A549 (cell line): Measurements from ENCODE around the gene KCNAB1. TPM values are rescaled to one million over a fixed set of nuclear protein-coding genes. Genes with fewer than 3 reads are reported as not detected.

Experiments
- ATAC-seq, 2 experiments: fragments of 200-7000 bp in 1 of 2; fragments of >200 bp in 1 of 2; cut with Nextera tagmentation in 1 of 2; cut with Tn5 transposase in 1 of 2; 3 replicates each; pipeline versions ENCODE4 v1.8.0 to v1.9.1; 2018 to 2020; ENCODE audit warnings: mild to moderate bottlenecking in 1 of 2, moderate library complexity in 1 of 2
- CTCF ChIA-PET: fragments of 300-600 bp; sonication (Branson Sonifier 250); formaldehyde crosslinking; extraction: SDS; loops from one replicate; lab custom pipeline; 2021; ENCODE audit warnings: antibody characterized with exemption, inconsistent platforms; lab: Yijun Ruan, JAX
- POLR2A ChIA-PET: fragments of 350-600 bp; formaldehyde crosslinking; extraction: SDS; loops from one replicate; lab custom pipeline; 2021; ENCODE audit warnings: antibody characterized with exemption, inconsistent platforms; lab: Yijun Ruan, JAX
- DNase-seq, 2 experiments: peaks; one replicate each; pipeline versions ENCODE4 v3.0.0 to v3.0.0-alpha.2; 2011 to 2016; ENCODE audit warnings: low read depth in 1 of 2, low spot score in 1 of 2
- FAIRE-seq: peaks from 2 replicates; lab custom pipeline; 2011; peaks lifted over from hg19 to GRCh38; lab: Jason Lieb, UNC
- H3K27ac ChIP-seq, 2 experiments: fragments of >200 bp; sonication (Bioruptor Twin); formaldehyde crosslinking; 3 replicates each; pipeline ENCODE4 v1.5.1; 2016 to 2017
- H3K4me1 ChIP-seq: fragments of >200 bp; sonication (Bioruptor Twin); formaldehyde crosslinking; 3 replicates; pipeline ENCODE4 v1.6.1; 2016
- H3K4me2 ChIP-seq: fragments of >200 bp; sonication (Bioruptor Twin); formaldehyde crosslinking; 3 replicates; pipeline ENCODE4 v1.6.1; 2016
- H3K4me3 ChIP-seq: fragments of >200 bp; sonication (Bioruptor Twin); formaldehyde crosslinking; 3 replicates; pipeline ENCODE4 v1.5.1; 2016
- H3K9me3 ChIP-seq: fragments of >200 bp; sonication (Bioruptor Twin); formaldehyde crosslinking; 3 replicates; pipeline ENCODE4 v1.6.1; 2016
- EHF ChIP-seq: fragments of 250-450 bp; sonication (Bioruptor Pico); IDR thresholded peaks from 2 replicates; pipeline ENCODE4 v1.5.0; 2020; ENCODE audit warnings: mild to moderate bottlenecking
- EHMT2 ChIP-seq: fragments of 200-600 bp; sonication (generic); IDR thresholded peaks from 2 replicates; pipeline ENCODE4 v1.6.1; 2016; ENCODE audit warnings: antibody characterized with exemption, low read depth, mild to moderate bottlenecking, moderate library complexity
- EP300 ChIP-seq, 2 experiments: fragments of >200 bp; sonication (Bioruptor Twin); formaldehyde crosslinking; IDR thresholded peaks; 2 replicates in 1 of 2; 3 replicates in 1 of 2; pipeline ENCODE4 v1.6.1; 2016 to 2017
- FOSB ChIP-seq: fragments of 250-450 bp; sonication (Bioruptor Pico); IDR thresholded peaks from 2 replicates; pipeline ENCODE4 v1.5.0; 2020; ENCODE audit warnings: mild to moderate bottlenecking, moderate library complexity
- GATA3 ChIP-seq: IDR thresholded peaks from 2 replicates; pipeline ENCODE4 v1.6.1; 2012; ENCODE audit warnings: borderline replicate concordance
- HEYL ChIP-seq: fragments of 250-450 bp; sonication (Bioruptor Pico); IDR thresholded peaks from 2 replicates; pipeline ENCODE4 v1.8.0; 2021; ENCODE audit warnings: mild to moderate bottlenecking, moderate library complexity
- HOXB13 ChIP-seq: fragments of 250-450 bp; sonication (Bioruptor Pico); IDR thresholded peaks from 2 replicates; pipeline ENCODE4 v1.5.0; 2020; ENCODE audit warnings: low read depth, mild to moderate bottlenecking, moderate library complexity
- HOXB5 ChIP-seq: fragments of 250-450 bp; sonication (Bioruptor Pico); IDR thresholded peaks from 2 replicates; pipeline ENCODE4 v1.5.0; 2020; ENCODE audit warnings: mild to moderate bottlenecking, moderate library complexity
- JUN ChIP-seq, 2 experiments: fragments of >200 bp; sonication (Bioruptor Twin); formaldehyde crosslinking; IDR thresholded peaks; 2 replicates in 1 of 2; 3 replicates in 1 of 2; pipeline ENCODE4 v1.6.1; 2016 to 2017
- MAFK ChIP-seq: fragments of 450-650 bp; IDR thresholded peaks from 2 replicates; pipeline ENCODE4 v1.6.1; 2014; ENCODE audit not compliant: partially characterized antibody
- NFE2L2 ChIP-seq: fragments of 150-350 bp; conservative IDR thresholded peaks from 2 replicates; pipeline ENCODE4 v1.6.1; 2014; ENCODE audit warnings: low read length
- NPAS2 ChIP-seq: fragments of 250-450 bp; sonication (Bioruptor Pico); IDR thresholded peaks from 2 replicates; pipeline ENCODE4 v1.8.0; 2022; ENCODE audit warnings: mild to moderate bottlenecking, moderate library complexity, borderline replicate concordance
- PHF8 ChIP-seq: fragments of 200-600 bp; sonication (generic); IDR thresholded peaks from 2 replicates; pipeline ENCODE4 v1.6.1; 2016; ENCODE audit warnings: low read depth, mild to moderate bottlenecking, antibody characterized with exemption, moderate library complexity, borderline replicate concordance
- POLR2AphosphoS2 ChIP-seq: conservative IDR thresholded peaks from 2 replicates; pipeline ENCODE4 v1.6.1; 2012; ENCODE audit warnings: low read length, improper control_type of control experiment, inconsistent platforms
- RARB ChIP-seq: fragments of 250-450 bp; sonication (Bioruptor Pico); IDR thresholded peaks from 2 replicates; pipeline ENCODE4 v1.8.0; 2021; ENCODE audit warnings: mild to moderate bottlenecking, moderate library complexity
- RNF2 ChIP-seq: fragments of 200-600 bp; sonication (generic); IDR thresholded peaks from 2 replicates; pipeline ENCODE4 v1.6.1; 2016; ENCODE audit warnings: low read depth, mild to moderate bottlenecking, antibody characterized with exemption, moderate library complexity, borderline replicate concordance
- SMC3 ChIP-seq: fragments of >200 bp; sonication (Bioruptor Twin); formaldehyde crosslinking; IDR thresholded peaks from 3 replicates; pipeline ENCODE4 v1.6.1; 2018; ENCODE audit warnings: inconsistent platforms
- TFCP2L1 ChIP-seq: fragments of 250-450 bp; sonication (Bioruptor Pico); IDR thresholded peaks from 2 replicates; pipeline ENCODE4 v1.5.0; 2021; ENCODE audit warnings: mild to moderate bottlenecking
- TP53 ChIP-seq: fragments of 250-450 bp; sonication (Bioruptor Pico); IDR thresholded peaks from 2 replicates; pipeline ENCODE4 v1.5.0; 2021; ENCODE audit warnings: mild to moderate bottlenecking, moderate library complexity
- ZC3H11A ChIP-seq: fragments of 450-650 bp; IDR thresholded peaks from 2 replicates; pipeline ENCODE4 v1.6.1; 2014; ENCODE audit warnings: antibody characterized with exemption, mild to moderate bottlenecking
- WGBS: methylation state at CpG from one replicate; pipeline ENCODE4 v1.1.6; 2017; ENCODE audit errors: missing lambda C conversion rate; 5-methylcytosine and 5-hydroxymethylcytosine counted together
- polyA plus RNA-seq, 4 experiments: library from polyadenylated mRNA; depleted of rRNA in 3 of 4; stranded (reverse); fragments of >200 nt; fragmentation: RNase III in 1 of 4; extraction: RNeasy Plus Mini Kit Qiagen cat#74134 plus additional on column Dnase treatment in 1 of 4; gene quantifications; 2 replicates in 3 of 4; 3 replicates in 1 of 4; pipeline ENCODE4 v1.2.3, GENCODE V29; 2011 to 2017
- TF ChIP-seq, protein P1 (sequence below): IDR thresholded peaks from 2 replicates; pipeline ENCODE4 v1.6.1; 2012; ENCODE audit warnings: low read depth, borderline replicate concordance
- TF ChIP-seq, protein P2 (sequence below): fragments of 450-650 bp; IDR thresholded peaks from 2 replicates; pipeline ENCODE4 v1.6.1; 2014; ENCODE audit warnings: antibody characterized with exemption
- TF ChIP-seq, protein P3 (sequence below): IDR thresholded peaks from 2 replicates; pipeline ENCODE4 v1.6.1; 2012
- TF ChIP-seq, protein P4 (sequence below): fragments of 250-450 bp; sonication (Bioruptor Pico); IDR thresholded peaks from 2 replicates; pipeline ENCODE4 v1.5.0; 2021; ENCODE audit warnings: mild to moderate bottlenecking, moderate library complexity, borderline replicate concordance
- TF ChIP-seq, protein P5 (sequence below): IDR thresholded peaks from 2 replicates; pipeline ENCODE4 v1.6.1; 2012

The KCNAB1 gene
- polyA plus RNA-seq, 2 of the 4 experiments (the other 2 are of a cell fraction) = not detected

DNA sequence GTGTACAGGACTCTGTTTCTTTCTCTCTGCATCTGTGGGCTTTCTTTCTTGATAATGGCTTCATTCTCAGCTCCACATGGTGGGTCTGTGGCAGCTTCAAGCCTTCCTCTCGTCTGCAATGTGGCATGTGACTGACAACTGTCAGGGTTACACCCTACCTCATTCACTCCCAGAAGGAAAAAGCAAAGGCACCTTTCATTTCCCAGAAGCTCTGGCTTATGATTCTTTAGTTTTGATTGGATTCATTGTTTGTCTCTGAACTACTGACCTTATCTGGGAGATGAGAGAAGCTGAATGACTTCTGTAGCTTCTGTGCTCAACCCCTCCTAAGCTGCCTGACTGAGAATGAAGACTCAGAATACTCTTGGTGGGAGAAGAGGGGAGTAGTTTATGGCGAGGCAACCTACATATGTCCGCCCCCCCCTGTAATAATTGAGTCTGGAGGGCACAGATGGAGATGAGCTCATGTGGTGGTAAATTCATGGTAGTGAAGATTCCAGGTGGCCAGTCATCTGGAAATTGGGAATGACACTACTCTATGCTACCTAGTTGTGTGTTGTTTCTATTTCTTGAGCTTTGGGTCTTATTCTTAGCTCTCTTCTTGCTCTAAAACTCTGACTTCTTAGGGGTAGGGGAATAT lies 38.4 kb downstream of the KCNAB1 start:
- no peaks in the 10 kb centered on the region for H3K4me1 ChIP-seq
- ChIA-PET POLR2A (no interaction called here), CTCF (interaction anchor here (1.0 to 1.1 kb wide), 3 partner anchors 9 to 978 kb away, joined by 3 to 4 read pairs (median 4); no protein-coding TSS in a partner anchor)
- ATAC-seq (no peak), DNase-seq (no peak), FAIRE-seq (no peak)
- no peak for TF ChIP-seq HOXB13 (CRISPR knock-in tag)
- no peak for TF ChIP-seq FOSB (CRISPR knock-in tag)
- TF ChIP-seq, protein P1, sequence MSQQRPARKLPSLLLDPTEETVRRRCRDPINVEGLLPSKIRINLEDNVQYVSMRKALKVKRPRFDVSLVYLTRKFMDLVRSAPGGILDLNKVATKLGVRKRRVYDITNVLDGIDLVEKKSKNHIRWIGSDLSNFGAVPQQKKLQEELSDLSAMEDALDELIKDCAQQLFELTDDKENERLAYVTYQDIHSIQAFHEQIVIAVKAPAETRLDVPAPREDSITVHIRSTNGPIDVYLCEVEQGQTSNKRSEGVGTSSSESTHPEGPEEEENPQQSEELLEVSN = no peak
- no peak for TF ChIP-seq HEYL (CRISPR knock-in tag)
- no peak for TF ChIP-seq TP53 (CRISPR knock-in tag)
- TF ChIP-seq RNF2 = no peak
- TF ChIP-seq EHF (CRISPR knock-in tag) = no peak
- no peak for TF ChIP-seq NPAS2 (CRISPR knock-in tag)
- no peak for TF ChIP-seq SMC3
- TF ChIP-seq HOXB5 (CRISPR knock-in tag) = no peak
- TF ChIP-seq JUN (IDR thresholded peaks at IDR 0.05) = no peak
- no peak for TF ChIP-seq EHMT2
- TF ChIP-seq RARB (CRISPR knock-in tag) = no peak
- no peak for TF ChIP-seq NFE2L2
- no peak for TF ChIP-seq TFCP2L1 (CRISPR knock-in tag)
- TF ChIP-seq PHF8 = no peak
- no peak for TF ChIP-seq MAFK
- TF ChIP-seq ZC3H11A = no peak
- TF ChIP-seq, protein P2, sequence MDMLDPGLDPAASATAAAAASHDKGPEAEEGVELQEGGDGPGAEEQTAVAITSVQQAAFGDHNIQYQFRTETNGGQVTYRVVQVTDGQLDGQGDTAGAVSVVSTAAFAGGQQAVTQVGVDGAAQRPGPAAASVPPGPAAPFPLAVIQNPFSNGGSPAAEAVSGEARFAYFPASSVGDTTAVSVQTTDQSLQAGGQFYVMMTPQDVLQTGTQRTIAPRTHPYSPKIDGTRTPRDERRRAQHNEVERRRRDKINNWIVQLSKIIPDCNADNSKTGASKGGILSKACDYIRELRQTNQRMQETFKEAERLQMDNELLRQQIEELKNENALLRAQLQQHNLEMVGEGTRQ = no peak
- no peak for TF ChIP-seq EP300 (IDR thresholded peaks at IDR 0.05)
- H3K9me3 ChIP-seq = peaks cover 7% of the 10 kb centered on the region; the same call in 1 of the 3 replicates
- WGBS = 6% methylated on average over 3 of the region's 3 CpGs
- H3K27ac ChIP-seq = no peak overlapping the region
- H3K4me3 ChIP-seq = no peak overlapping the region
- H3K4me2 ChIP-seq = no peak overlapping the region

DNA sequence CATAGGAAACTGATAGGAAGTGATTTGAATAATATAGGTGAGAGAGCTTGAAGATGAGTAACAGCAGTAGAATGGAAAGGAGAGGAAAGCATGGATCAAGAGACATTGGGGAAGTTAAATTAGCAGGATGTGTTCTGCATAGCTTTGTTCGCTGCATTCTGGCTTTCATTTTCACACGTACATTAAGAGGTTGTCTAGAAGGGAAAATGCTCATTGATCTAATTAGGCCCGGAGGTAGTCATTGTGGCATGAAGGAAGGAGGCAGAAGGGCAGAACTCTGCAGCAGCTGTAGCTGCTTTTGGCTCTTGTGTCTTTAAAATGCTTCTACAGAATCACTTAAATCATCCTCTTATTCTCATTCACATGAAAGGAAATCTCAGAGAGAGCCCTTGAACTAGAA lies 40.3 kb downstream of the KCNAB1 start:
- DNase-seq = no peak
- POLR2A ChIA-PET = no interaction called here
- FAIRE-seq = no peak
- Histone ChIP-seq H3K4me1 (no peaks in the 10 kb centered on the region), H3K4me2 (no peak overlapping the region), H3K27ac (no peak overlapping the region), H3K4me3 (no peak overlapping the region), H3K9me3 (peaks cover 3% of the 10 kb centered on the region; the same call in 1 of the 3 replicates)
- no peak for ATAC-seq
- TF ChIP-seq HEYL (CRISPR knock-in tag) = no peak
- TF ChIP-seq, protein P3, sequence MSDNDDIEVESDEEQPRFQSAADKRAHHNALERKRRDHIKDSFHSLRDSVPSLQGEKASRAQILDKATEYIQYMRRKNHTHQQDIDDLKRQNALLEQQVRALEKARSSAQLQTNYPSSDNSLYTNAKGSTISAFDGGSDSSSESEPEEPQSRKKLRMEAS = no peak
- no peak for TF ChIP-seq POLR2AphosphoS2
- TF ChIP-seq, protein P4, sequence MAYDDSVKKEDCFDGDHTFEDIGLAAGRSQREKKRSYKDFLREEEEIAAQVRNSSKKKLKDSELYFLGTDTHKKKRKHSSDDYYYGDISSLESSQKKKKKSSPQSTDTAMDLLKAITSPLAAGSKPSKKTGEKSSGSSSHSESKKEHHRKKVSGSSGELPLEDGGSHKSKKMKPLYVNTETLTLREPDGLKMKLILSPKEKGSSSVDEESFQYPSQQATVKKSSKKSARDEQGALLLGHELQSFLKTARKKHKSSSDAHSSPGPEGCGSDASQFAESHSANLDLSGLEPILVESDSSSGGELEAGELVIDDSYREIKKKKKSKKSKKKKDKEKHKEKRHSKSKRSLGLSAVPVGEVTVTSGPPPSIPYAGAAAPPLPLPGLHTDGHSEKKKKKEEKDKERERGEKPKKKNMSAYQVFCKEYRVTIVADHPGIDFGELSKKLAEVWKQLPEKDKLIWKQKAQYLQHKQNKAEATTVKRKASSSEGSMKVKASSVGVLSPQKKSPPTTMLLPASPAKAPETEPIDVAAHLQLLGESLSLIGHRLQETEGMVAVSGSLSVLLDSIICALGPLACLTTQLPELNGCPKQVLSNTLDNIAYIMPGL (CRISPR knock-in tag) = no peak
- TF ChIP-seq, protein P5, sequence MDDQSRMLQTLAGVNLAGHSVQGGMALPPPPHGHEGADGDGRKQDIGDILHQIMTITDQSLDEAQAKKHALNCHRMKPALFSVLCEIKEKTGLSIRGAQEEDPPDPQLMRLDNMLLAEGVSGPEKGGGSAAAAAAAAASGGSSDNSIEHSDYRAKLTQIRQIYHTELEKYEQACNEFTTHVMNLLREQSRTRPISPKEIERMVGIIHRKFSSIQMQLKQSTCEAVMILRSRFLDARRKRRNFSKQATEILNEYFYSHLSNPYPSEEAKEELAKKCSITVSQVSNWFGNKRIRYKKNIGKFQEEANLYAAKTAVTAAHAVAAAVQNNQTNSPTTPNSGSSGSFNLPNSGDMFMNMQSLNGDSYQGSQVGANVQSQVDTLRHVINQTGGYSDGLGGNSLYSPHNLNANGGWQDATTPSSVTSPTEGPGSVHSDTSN = no peak
- no peak for TF ChIP-seq GATA3
- WGBS = 22% methylated on average over 3 of the region's 3 CpGs
- CTCF ChIA-PET = interaction anchor here (1.2 kb wide), 2 partner anchors 9 to 976 kb away, joined by 4 to 5 read pairs; no protein-coding TSS in a partner anchor
